Transverse colon (tissue), 4 donors: ENCODE results near the gene MCF2L2.

Source experiments
- EP300 ChIP-seq: sonication (generic); formaldehyde crosslinking; IDR thresholded peaks from one replicate; pipeline ENCODE4 v1.6.1; 2017; ENCODE audit warnings: antibody characterized with exemption, low read depth
- POLR2A ChIP-seq: fragments of 450-650 bp; IDR thresholded peaks from one replicate; pipeline ENCODE4 v1.6.1; 2016; ENCODE audit warnings: antibody characterized with exemption, mild to moderate bottlenecking, moderate library complexity
- POLR2AphosphoS5 ChIP-seq, 3 donors: sonication (generic); formaldehyde crosslinking; IDR thresholded peaks; one replicate each; pipeline ENCODE4 v1.6.1; 2016; ENCODE audit warnings: antibody characterized with exemption in 3 of 3
- TF ChIP-seq, protein P1 (sequence below), 5 experiments: fragments of 200-600 bp in 3 of 5; fragments of 450-650 bp in 2 of 5; sonication (generic) in 3 of 5; IDR thresholded peaks; 1 replicate in 2 of 5; 2 replicates in 3 of 5; pipeline ENCODE4 v1.5.1; 2016 to 2017; ENCODE audit warnings: antibody characterized with exemption in 5 of 5, inconsistent platforms in 3 of 5, mild to moderate bottlenecking in 2 of 5, moderate library complexity in 1 of 5

DNA sequence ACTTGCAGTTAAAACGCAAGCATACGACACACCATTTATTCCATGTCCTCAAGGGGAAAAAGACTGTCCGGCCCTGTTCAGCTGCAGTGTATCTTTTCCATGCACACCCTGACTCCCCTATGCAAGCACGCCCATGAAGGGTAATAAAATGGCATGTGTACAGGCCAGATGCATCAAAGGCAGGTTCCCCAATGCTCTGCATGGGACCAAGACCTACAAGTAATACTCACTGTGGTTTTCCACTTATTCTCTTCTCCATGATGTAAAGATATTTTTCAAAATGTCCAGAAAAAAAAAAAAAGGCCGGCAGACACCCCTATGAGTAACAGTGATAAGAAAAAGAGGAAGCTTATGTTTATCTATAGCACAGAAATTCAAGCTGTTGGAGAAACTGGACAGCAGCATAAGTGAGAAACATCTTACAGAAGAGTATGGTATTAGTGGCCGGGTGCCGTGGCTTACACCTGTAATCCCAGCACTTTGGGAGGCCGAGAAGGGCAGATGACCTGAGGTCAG lies 70.8 kb downstream of the MCF2L2 start:
- no peak for TF ChIP-seq POLR2AphosphoS5 (IDR thresholded peaks at IDR 0.05)
- TF ChIP-seq, protein P1, sequence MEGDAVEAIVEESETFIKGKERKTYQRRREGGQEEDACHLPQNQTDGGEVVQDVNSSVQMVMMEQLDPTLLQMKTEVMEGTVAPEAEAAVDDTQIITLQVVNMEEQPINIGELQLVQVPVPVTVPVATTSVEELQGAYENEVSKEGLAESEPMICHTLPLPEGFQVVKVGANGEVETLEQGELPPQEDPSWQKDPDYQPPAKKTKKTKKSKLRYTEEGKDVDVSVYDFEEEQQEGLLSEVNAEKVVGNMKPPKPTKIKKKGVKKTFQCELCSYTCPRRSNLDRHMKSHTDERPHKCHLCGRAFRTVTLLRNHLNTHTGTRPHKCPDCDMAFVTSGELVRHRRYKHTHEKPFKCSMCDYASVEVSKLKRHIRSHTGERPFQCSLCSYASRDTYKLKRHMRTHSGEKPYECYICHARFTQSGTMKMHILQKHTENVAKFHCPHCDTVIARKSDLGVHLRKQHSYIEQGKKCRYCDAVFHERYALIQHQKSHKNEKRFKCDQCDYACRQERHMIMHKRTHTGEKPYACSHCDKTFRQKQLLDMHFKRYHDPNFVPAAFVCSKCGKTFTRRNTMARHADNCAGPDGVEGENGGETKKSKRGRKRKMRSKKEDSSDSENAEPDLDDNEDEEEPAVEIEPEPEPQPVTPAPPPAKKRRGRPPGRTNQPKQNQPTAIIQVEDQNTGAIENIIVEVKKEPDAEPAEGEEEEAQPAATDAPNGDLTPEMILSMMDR (IDR thresholded peaks at IDR 0.05), result no peak
- no peak for TF ChIP-seq POLR2A
- TF ChIP-seq EP300, result no peak
